GM21367 (cell line): ENCODE data around the gene ADCY5.

Source experiments
- ATAC-seq: cut with Tn5 transposase; IDR thresholded peaks from one replicate; pipeline ENCODE4 v1.9.1; 2021; ENCODE audit not compliant: unreplicated experiment

ADCY5 gene

DNA sequence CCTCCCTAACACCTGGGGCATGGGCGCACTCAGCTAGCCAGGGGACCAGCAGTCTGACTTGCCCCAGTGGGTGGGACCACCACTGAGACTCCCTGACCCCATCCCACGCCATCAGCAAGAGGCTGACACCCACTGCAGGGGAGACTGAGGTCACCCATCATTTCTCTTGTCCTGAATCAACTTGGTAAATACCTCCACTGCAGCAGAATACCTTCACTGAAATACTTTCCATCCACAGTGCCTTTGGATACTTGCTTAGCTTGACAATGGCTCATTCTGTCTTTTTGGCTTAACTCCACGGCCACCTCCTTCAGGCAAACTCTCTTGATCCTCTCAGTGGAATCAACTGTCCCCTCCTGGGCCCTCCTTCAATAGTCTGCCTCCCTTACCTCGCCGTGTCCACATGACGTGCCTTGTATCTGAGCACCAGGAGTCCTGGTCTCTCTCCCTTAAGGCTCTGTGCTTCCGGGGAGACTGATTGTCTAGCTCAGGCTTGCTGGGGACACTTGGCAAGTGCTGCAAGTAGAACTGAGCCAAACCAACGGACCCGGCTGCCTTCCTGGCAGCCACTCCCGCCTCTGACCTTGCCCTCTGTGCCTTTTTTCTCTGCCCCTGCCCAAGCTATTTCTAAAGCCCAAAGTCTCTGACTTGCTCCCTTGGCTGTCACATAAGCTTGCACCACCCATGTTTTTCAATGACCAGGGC, 119.1 kb downstream of the ADCY5 start:
- no peak for ATAC-seq

GRCh38 chr3:123328851-123329635, 119.8 kb downstream of the ADCY5 start:
- ATAC-seq = peak; percentile 75

GRCh38 chr3:123327956-123328850, 120.7 kb downstream of the ADCY5 start:
- no peak for ATAC-seq

DNA sequence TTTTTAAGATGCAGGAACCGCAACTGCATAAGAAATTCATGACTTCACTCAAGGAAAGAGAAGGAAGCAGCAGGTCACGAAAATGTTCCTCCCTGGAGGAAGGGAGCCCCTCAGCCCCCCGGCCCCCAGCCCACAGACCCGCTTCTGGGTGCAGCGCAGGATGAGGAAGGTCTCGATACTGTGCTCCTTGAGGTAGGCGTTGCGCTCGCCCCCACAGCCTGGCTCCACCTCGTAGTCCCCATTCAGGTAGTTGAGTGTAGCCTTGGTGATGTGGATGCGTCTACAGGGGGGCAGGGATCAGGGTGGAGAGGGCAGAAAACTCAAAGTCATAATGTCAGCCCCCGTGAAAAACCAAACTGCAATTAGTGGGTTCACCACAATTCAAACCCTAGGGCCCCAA, 121.4 kb downstream of the ADCY5 start:
- ATAC-seq = no peak

DNA sequence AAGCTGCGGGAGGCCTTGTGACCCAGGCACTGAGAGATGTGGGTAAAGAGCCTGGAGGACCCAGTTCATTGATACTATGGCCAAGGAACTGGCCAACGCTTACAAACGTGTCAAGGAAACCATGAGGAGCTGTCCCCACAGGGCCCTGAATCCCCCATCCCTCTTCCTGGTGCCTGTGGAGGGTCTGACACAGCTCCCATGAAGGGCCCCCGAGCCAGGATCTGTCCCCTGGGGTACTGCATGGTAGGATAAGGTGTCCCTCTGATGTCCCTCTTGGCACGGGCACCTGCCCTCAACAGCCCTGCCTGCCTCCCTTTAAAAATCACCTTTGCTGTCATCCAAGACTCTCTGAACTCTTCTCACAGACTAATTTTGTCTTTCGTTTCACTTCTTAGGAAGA, 122.4 kb downstream of the ADCY5 start:
- ATAC-seq = no peak

- ATAC-seq = no peak
Observed at GRCh38 chr3:123325766-123326256, 123.1 kb downstream of the ADCY5 start.

- no peak for ATAC-seq
Observed at GRCh38 chr3:123324880-123325765, 123.8 kb downstream of the ADCY5 start.

GRCh38 chr3:123323781-123324180, 125.1 kb downstream of the ADCY5 start:
- ATAC-seq = no peak

GRCh38 chr3:123322866-123323265, 126.0 kb downstream of the ADCY5 start:
- no peak for ATAC-seq

DNA sequence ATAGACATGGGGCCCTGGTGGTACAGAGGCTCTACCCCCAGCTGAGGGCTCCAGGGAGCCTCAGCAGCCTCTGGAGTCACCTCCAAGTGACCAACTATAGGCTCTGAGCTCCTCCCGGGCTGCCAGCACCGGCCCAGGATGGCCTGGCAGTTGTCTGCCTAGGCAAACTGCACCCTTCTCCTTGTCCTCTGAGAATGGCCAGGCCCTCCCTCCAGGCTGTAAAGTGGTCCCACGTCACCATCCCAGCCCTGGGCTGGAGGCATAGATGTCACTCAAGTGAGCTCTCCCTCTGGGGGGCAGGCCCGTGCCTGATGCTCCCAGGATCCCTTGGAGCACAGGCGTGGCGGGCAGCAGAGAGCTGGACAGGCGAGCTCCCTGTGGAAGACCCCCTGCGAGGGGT, 127.1 kb downstream of the ADCY5 start:
- no peak for ATAC-seq

- no peak for ATAC-seq
Observed at GRCh38 chr3:123320221-123320620, 128.7 kb downstream of the ADCY5 start.

GRCh38 chr3:123319760-123320159, 129.1 kb downstream of the ADCY5 start:
- no peak for ATAC-seq

- ATAC-seq = no peak
Observed at GRCh38 chr3:123318374-123318773, 130.5 kb downstream of the ADCY5 start.

DNA sequence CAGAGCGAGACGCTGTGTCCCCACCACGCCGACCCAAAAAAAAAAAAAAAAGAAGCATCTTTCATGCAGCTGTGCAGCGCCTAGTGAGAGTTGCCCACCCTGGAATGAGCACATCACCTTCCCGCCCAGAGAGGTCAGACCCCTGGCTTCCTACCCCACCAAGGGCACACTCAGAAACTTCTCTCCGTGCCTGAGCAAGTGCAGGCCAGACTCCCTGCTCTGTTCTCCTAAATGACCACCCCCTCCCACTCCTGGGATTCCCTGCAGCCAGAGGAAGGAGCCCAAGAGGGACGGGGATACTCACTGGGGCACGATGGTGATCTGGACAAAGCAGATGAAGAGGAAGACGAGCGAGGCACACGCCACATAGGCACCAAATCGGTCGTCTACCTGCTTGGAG, 131.2 kb downstream of the ADCY5 start:
- no peak for ATAC-seq

- no peak for ATAC-seq
Observed at GRCh38 chr3:123315271-123315595, 133.7 kb downstream of the ADCY5 start.

GRCh38 chr3:123314359-123315270, 134.3 kb downstream of the ADCY5 start:
- ATAC-seq = no peak

- no peak for ATAC-seq
Observed at GRCh38 chr3:123313889-123314288, 135.0 kb downstream of the ADCY5 start.

GRCh38 chr3:123312331-123313265, 136.3 kb downstream of the ADCY5 start:
- no peak for ATAC-seq
